Activated naive CD8-positive, alpha-beta T cell treated with anti-CD3 and anti-CD28 coated beads, Interleukin-2, amount 10 ng/mL, durations not matched to agents 7 days and 5 days (primary cell): Measurements from ENCODE around the gene IBA57. TPM values are rescaled to one million over a fixed set of nuclear protein-coding genes. Genes with fewer than 3 reads are reported as not detected.
"Not testable (repeated sequence)": the region's sequence is repeated elsewhere in the genome, so short reads cannot be mapped to it uniquely, and the experiment has no call there.

Experiments
- ATAC-seq: fragments of 150-1000 bp; cut with Tn5 transposase; one replicate; pipeline ENCODE4 v1.10.0; 2021; ENCODE audit warnings: low read depth, moderate library complexity
- POLR2A ChIA-PET: fragments of 350-600 bp; sonication (Branson Sonifier 250); formaldehyde crosslinking; loops from one replicate; lab custom pipeline; 2021; ENCODE audit warnings: antibody characterized with exemption; lab: Charles Lee
- DNase-seq: peaks from one replicate; pipeline ENCODE4 v3.0.0; 2021
- H3K27ac Mint-ChIP-seq: one replicate; pipeline ENCODE4 v1.8.0; 2022; ENCODE audit warnings: mild to moderate bottlenecking, mixed read lengths
- H3K27me3 Mint-ChIP-seq: one replicate; pipeline ENCODE4 v1.8.0; 2022; ENCODE audit warnings: mild to moderate bottlenecking, moderate library complexity, mixed read lengths
- H3K36me3 Mint-ChIP-seq: one replicate; pipeline ENCODE4 v1.8.0; 2021; ENCODE audit warnings: mild to moderate bottlenecking, mixed read lengths
- H3K4me1 Mint-ChIP-seq: one replicate; pipeline ENCODE4 v1.8.0; 2021; ENCODE audit warnings: mixed read lengths
- H3K4me3 Mint-ChIP-seq: one replicate; pipeline ENCODE4 v1.8.0; 2022; ENCODE audit warnings: mild to moderate bottlenecking, moderate library complexity, mixed read lengths
- H3K9me3 Mint-ChIP-seq: one replicate; pipeline ENCODE4 v1.8.0; 2021; ENCODE audit warnings: mixed read lengths
- total RNA-seq, 2 experiments: library from RNA; stranded (reverse); gene quantifications; one replicate each; pipeline ENCODE4 v1.2.3, GENCODE V29; 2021

The IBA57 gene
- total RNA-seq, 2 experiments from 2014 or later: 9.7 to 12.2 TPM

- no peaks in the 10 kb centered on the region for H3K9me3 Mint-ChIP-seq
- DNase-seq: no peak
- POLR2A ChIA-PET: no interaction called here
- no peak overlapping the region for H3K27ac Mint-ChIP-seq
- H3K4me3 Mint-ChIP-seq: no peak overlapping the region
- H3K27me3 Mint-ChIP-seq: no peaks in the 10 kb centered on the region
- H3K36me3 Mint-ChIP-seq: peaks cover 31% of the 10 kb centered on the region
- H3K4me1 Mint-ChIP-seq: no peaks in the 10 kb centered on the region
- no peak for ATAC-seq
Observed at GRCh38 chr1:228222548-228222947, 56.9 kb downstream of the IBA57 start.

- Mint-ChIP-seq H3K27ac (no peak overlapping the region), H3K36me3 (peaks cover 38% of the 10 kb centered on the region), H3K4me1 (peaks cover 2% of the 10 kb centered on the region), H3K4me3 (no peak overlapping the region), H3K9me3 (no peaks in the 10 kb centered on the region), H3K27me3 (no peaks in the 10 kb centered on the region)
- POLR2A ChIA-PET: no interaction called here
- ATAC-seq: no peak
- no peak for DNase-seq
Observed at GRCh38 chr1:228224198-228225164, 58.9 kb downstream of the IBA57 start.

DNA sequence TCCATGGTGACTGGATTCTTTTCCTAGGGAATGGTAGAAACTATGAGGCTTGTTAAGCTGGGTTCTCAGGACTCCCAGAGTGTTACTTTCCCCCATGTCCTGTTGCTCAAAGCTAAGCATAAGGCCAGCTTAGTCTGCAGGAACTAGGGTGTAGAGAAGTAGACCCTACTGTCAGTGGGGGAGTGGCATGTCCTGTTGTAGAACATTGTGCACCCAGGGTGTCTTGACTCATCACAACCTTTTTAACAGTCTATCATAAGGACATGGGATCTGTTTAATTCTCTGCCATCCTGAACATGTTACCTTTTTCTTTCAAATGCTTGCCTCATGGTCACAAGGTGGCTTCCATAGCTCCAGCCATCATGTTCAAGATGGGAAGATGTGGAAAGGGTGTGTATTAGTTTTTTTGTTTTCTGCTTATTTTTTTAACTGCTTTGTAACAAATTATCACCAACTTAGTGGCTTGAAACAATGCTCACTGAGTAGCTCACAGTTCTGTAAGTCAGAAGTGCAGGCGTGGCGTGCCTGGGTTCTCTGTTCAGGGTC, 59.6 kb downstream of the IBA57 start:
- H3K4me1 Mint-ChIP-seq: peaks cover 2% of the 10 kb centered on the region
- H3K27me3 Mint-ChIP-seq: no peaks in the 10 kb centered on the region
- no peak overlapping the region for H3K27ac Mint-ChIP-seq
- no peak overlapping the region for H3K4me3 Mint-ChIP-seq
- H3K9me3 Mint-ChIP-seq: no peaks in the 10 kb centered on the region
- POLR2A ChIA-PET: no interaction called here
- peaks cover 42% of the 10 kb centered on the region for H3K36me3 Mint-ChIP-seq
- DNase-seq (no peak), ATAC-seq (no peak)

DNA sequence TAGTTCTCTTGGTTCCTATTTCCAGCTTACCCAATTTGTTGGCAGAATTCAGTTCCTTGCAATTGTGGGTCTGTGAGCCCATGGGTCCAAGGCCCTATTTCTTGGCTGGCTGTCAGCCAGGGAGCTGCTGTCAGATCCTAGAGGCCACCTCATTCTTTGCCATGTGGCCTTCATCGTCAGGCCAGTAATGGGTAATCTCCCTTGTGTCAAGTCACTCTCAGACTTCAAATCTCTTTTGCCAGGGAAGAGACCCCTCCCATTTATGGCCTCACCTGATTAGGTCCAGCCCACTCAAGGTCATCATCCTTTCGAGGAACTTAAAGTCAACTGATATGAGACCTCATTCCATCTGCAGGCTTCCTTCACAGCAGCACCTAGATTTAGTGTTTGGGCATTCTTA, 60.1 kb downstream of the IBA57 start:
- H3K9me3 Mint-ChIP-seq: no peaks in the 10 kb centered on the region
- no peak overlapping the region for H3K27ac Mint-ChIP-seq
- peaks cover 46% of the 10 kb centered on the region for H3K36me3 Mint-ChIP-seq
- no peaks in the 10 kb centered on the region for H3K27me3 Mint-ChIP-seq
- DNase-seq: no peak
- no peak overlapping the region for H3K4me3 Mint-ChIP-seq
- peaks cover 2% of the 10 kb centered on the region for H3K4me1 Mint-ChIP-seq
- POLR2A ChIA-PET: no interaction called here
- no peak for ATAC-seq

DNA sequence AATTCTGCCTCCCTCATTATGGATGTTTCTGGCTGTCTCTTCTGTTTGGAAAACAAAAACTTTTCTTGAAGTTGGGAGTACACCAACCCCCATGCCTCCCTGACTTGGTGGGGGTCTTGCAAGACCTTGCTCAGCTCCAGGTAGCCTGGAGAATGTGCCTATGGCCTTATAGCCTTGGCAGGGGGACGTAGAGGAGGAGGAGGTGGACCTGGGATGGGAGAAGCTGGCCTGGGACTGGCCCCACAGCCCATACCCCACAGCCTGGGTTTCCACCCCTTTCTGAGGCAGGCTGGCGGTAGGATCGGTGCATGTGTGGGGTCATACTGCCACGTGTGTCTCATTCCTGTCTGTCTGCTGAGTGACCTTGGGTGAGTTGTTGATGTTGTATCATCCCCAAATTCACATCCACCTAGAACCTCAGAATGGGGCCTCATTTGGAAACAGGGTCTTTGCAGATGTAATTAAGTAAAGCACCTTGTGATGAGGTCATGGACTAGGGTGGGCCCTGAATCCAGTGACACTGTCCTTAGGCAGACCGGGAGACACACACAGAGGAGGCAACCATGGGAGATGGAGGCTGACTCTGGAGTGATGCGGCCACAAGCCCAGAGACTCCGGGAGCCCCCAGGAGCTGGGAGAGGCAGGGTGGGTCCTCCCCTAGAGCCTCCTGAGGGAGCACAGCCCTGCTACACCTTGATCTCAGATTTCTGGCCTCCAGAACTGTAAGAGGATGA, 60.7 kb downstream of the IBA57 start:
- Mint-ChIP-seq H3K4me3 (no peak overlapping the region), H3K9me3 (no peaks in the 10 kb centered on the region), H3K4me1 (peaks cover 2% of the 10 kb centered on the region), H3K27me3 (no peaks in the 10 kb centered on the region), H3K36me3 (peaks cover 47% of the 10 kb centered on the region), H3K27ac (no peak overlapping the region)
- POLR2A ChIA-PET: no interaction called here
- no peak for ATAC-seq
- DNase-seq: no peak

GRCh38 chr1:228226956-228227791, 61.6 kb downstream of the IBA57 start:
- POLR2A ChIA-PET: no interaction called here
- Mint-ChIP-seq H3K36me3 (peaks cover 54% of the 10 kb centered on the region), H3K4me3 (no peak overlapping the region)

DNA sequence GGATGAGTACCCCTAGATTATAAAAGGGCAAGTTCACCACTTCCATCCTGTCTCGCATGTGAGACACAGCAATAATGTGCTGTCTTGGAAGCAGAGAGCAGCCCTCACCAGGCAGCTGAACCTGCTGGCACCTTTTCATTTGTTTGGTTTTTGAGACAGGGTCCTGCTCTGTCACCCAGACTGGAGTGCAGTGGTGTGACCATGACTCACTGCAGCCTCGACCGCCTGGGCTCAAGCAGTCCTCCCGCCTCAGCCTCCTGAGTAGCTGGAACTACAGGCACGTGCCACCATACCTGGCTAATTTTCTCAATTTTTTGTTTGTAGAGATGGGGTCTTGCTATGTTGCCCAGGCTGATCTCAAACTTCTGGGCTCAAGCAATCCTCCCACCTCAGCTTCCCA, 62.5 kb downstream of the IBA57 start:
- ATAC-seq, POLR2A ChIA-PET, H3K4me3 Mint-ChIP-seq, H3K4me1 Mint-ChIP-seq, DNase-seq, H3K27me3 Mint-ChIP-seq, H3K9me3 Mint-ChIP-seq, H3K27ac Mint-ChIP-seq: not testable (repeated sequence)
- peaks cover 61% of the 10 kb centered on the region for H3K36me3 Mint-ChIP-seq

More at GRCh38 chr1:228226956-228227791, 61.6 kb downstream of the IBA57 start:
- peaks cover 5% of the 10 kb centered on the region for H3K9me3 Mint-ChIP-seq
- no peak overlapping the region for H3K27ac Mint-ChIP-seq
- no peak for ATAC-seq
- no peaks in the 10 kb centered on the region for H3K27me3 Mint-ChIP-seq
- H3K4me1 Mint-ChIP-seq: peaks cover 2% of the 10 kb centered on the region
- DNase-seq: no peak

DNA sequence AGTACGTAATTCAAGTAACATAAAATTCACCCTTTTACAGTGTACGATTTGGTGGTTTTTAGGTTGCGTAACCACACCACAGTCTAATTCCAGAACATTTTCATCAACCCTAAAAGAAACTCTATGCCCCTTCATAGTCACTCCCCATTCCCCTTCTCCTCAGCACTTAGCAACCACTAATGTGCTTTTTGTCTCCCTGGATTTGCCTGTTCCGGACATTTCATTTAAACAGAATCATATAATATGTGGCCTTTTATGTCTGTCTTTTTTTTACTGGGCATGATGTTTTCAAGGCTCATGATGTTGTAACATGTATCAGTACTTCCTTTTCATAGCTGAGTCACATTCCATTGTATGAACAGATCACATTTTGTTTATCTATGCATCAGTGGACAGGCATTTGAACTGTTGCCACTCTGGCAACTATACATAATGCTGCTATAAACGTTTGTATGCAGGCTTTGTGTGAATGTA, 63.0 kb downstream of the IBA57 start:
- no peak overlapping the region for H3K27ac Mint-ChIP-seq
- H3K4me3 Mint-ChIP-seq: no peak overlapping the region
- H3K9me3 Mint-ChIP-seq: peaks cover 8% of the 10 kb centered on the region
- ATAC-seq (no peak), DNase-seq (no peak)
- H3K4me1 Mint-ChIP-seq: peaks cover 2% of the 10 kb centered on the region
- POLR2A ChIA-PET: no interaction called here
- H3K36me3 Mint-ChIP-seq: peaks cover 61% of the 10 kb centered on the region
- H3K27me3 Mint-ChIP-seq: no peaks in the 10 kb centered on the region

DNA sequence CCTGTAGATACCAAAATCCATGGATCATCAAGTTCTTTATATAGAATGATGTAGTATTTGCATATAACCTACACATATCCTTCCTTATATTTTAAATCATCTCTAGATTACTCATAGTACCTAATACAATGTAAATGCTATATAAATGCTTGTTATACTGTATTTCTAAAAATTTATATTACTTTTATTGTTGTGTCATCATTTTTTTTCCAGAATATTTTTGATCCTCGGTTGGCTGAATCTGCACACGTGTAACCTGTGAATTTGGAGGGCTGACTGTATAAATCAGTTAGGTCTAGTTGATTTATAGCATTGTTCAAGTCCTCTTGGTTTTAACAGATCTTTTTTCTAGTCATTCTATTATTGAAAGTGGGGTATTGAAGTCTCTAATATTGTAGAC, 65.6 kb downstream of the IBA57 start:
- peaks cover 21% of the 10 kb centered on the region for H3K9me3 Mint-ChIP-seq
- H3K27ac Mint-ChIP-seq: no peak overlapping the region
- no peak overlapping the region for H3K4me3 Mint-ChIP-seq
- POLR2A ChIA-PET: no interaction called here
- ATAC-seq (no peak), DNase-seq (no peak)
- H3K4me1 Mint-ChIP-seq: peaks cover 2% of the 10 kb centered on the region
- peaks cover 60% of the 10 kb centered on the region for H3K36me3 Mint-ChIP-seq
- no peaks in the 10 kb centered on the region for H3K27me3 Mint-ChIP-seq

Other genes starting within 250 kb of the IBA57 start
- gene WNT9A, start 217.9 kb upstream of the IBA57 start, total RNA-seq: under 1 TPM; 0.08 to 0.09 TPM
- not detected for gene WNT3A, start 158.8 kb upstream of the IBA57 start, total RNA-seq
- gene ARF1, start 83.1 kb upstream of the IBA57 start, total RNA-seq: 100 to 1,000 TPM; 266 to 284 TPM
- gene C1orf35, start 62.5 kb upstream of the IBA57 start, total RNA-seq: 10 to 100 TPM; 25.2 to 29.2 TPM
- gene MRPL55, start 56.5 kb upstream of the IBA57 start, total RNA-seq: 10 to 100 TPM; 53.6 to 53.7 TPM
- gene GUK1, start 25.5 kb upstream of the IBA57 start, total RNA-seq: 100 to 1,000 TPM; 289 to 327 TPM
- gene GJC2, start 15.9 kb upstream of the IBA57 start, total RNA-seq: 1 to 10 TPM; 6.2 to 7.7 TPM
- 10 to 100 TPM; 44.3 to 44.7 TPM for gene OBSCN, start 42.2 kb downstream of the IBA57 start, total RNA-seq
- 10 to 100 TPM; 66.6 to 73.2 TPM for gene TRIM11, start 241.0 kb downstream of the IBA57 start, total RNA-seq